Peyer's patch (tissue), 4 donors: ENCODE results near the gene IRX5. TPM values are rescaled to one million over a fixed set of nuclear protein-coding genes. Genes with fewer than 3 reads are reported as not detected.

ENCODE experiments used
- DNase-seq, 3 donors: peaks; one replicate each; pipeline ENCODE4 v3.0.0-alpha.2; 2017 to 2019
- H3K27ac ChIP-seq, 4 donors: fragments of 200-600 bp; sonication (generic); one replicate each; pipeline ENCODE4 v1.5.1; 2016 to 2019
- H3K27me3 ChIP-seq, 2 donors: fragments of 200-600 bp; sonication (generic); one replicate each; pipeline ENCODE4 v1.5.1; 2019
- H3K36me3 ChIP-seq, 3 donors: fragments of 200-600 bp; sonication (generic); one replicate each; pipeline ENCODE4 v1.5.1; 2016 to 2019
- H3K4me1 ChIP-seq, 4 donors: fragments of 200-600 bp; sonication (generic); one replicate each; pipeline ENCODE4 v1.5.1; 2016 to 2019
- H3K4me3 ChIP-seq, 4 donors: fragments of 200-600 bp; sonication (generic); 1 replicate in 3 of 4; 2 replicates in 1 of 4; pipeline ENCODE4 v1.5.1; 2016 to 2019; ENCODE audit warnings: mild to moderate bottlenecking in 1 of 4
- H3K9me3 ChIP-seq, 4 donors: fragments of 200-600 bp; sonication (generic); one replicate each; pipeline ENCODE4 v1.5.1; 2016 to 2019; ENCODE audit warnings: mild to moderate bottlenecking in 1 of 4
- CTCF ChIP-seq, 6 experiments: fragments of 450-650 bp in 4 of 6; fragments of 200-600 bp in 2 of 6; sonication (generic) in 1 of 6; IDR thresholded peaks; one replicate each; pipeline ENCODE4 v1.5.1; 2017 to 2019; ENCODE audit warnings: antibody characterized with exemption in 6 of 6, mild to moderate bottlenecking in 3 of 6, moderate library complexity in 1 of 6
- POLR2A ChIP-seq, 2 donors: fragments of 450-650 bp; IDR thresholded peaks; one replicate each; pipeline ENCODE4 v1.5.1; 2017; ENCODE audit warnings: antibody characterized with exemption in 2 of 2, mild to moderate bottlenecking in 2 of 2, moderate library complexity in 2 of 2
- total RNA-seq, 4 donors: library from RNA; depleted of rRNA; stranded (reverse); fragments of >200 nt; gene quantifications; one replicate each; pipeline ENCODE4 v1.1.0, GENCODE V29; 2016

Gene IRX5
- total RNA-seq, 4 donors from 2014 or later = not detected

- TF ChIP-seq CTCF (IDR thresholded peaks at IDR 0.05) (no peak), POLR2A (IDR thresholded peaks at IDR 0.05) (no peak)
- Histone ChIP-seq H3K4me1 (no peaks in the 10 kb centered on the region), H3K4me3 (no peak overlapping the region), H3K27ac (no peak overlapping the region), H3K9me3 (no peaks in the 10 kb centered on the region), H3K27me3 (peaks cover 0 to 13% of the 10 kb centered on the region in 2 donors), H3K36me3 (no peaks in the 10 kb centered on the region)
- no peak for DNase-seq
Observed at GRCh38 chr16:54944002-54944401, 13.3 kb downstream of the IRX5 start.

GRCh38 chr16:54945063-54945462 is 14.4 kb downstream of the IRX5 start:
- peaks cover 0 to 3% of the 10 kb centered on the region in 2 donors for H3K27me3 ChIP-seq
- H3K36me3 ChIP-seq = no peaks in the 10 kb centered on the region
- H3K4me1 ChIP-seq = no peaks in the 10 kb centered on the region
- TF ChIP-seq POLR2A (IDR thresholded peaks at IDR 0.05) (no peak), CTCF (IDR thresholded peaks at IDR 0.05) (no peak)
- H3K27ac ChIP-seq = no peak overlapping the region
- no peaks in the 10 kb centered on the region for H3K9me3 ChIP-seq
- H3K4me3 ChIP-seq = no peak overlapping the region
- no peak for DNase-seq

- Histone ChIP-seq H3K4me3 (no peak overlapping the region), H3K27me3 (no peaks in the 10 kb centered on the region), H3K4me1 (no peaks in the 10 kb centered on the region), H3K27ac (no peak overlapping the region), H3K36me3 (no peaks in the 10 kb centered on the region), H3K9me3 (no peaks in the 10 kb centered on the region)
- TF ChIP-seq CTCF (IDR thresholded peaks at IDR 0.05) = no peak
- TF ChIP-seq POLR2A (IDR thresholded peaks at IDR 0.05) = no peak
- no peak for DNase-seq
Observed at GRCh38 chr16:54946909-54947308, 16.2 kb downstream of the IRX5 start.

GRCh38 chr16:54947616-54948015 is 17.0 kb downstream of the IRX5 start:
- Histone ChIP-seq H3K4me1 (no peaks in the 10 kb centered on the region), H3K36me3 (no peaks in the 10 kb centered on the region), H3K4me3 (no peak overlapping the region), H3K27ac (no peak overlapping the region), H3K27me3 (no peaks in the 10 kb centered on the region), H3K9me3 (no peaks in the 10 kb centered on the region)
- DNase-seq = no peak
- TF ChIP-seq POLR2A (IDR thresholded peaks at IDR 0.05) (no peak), CTCF (IDR thresholded peaks at IDR 0.05) (no peak)

- TF ChIP-seq CTCF (IDR thresholded peaks at IDR 0.05) (no peak), POLR2A (IDR thresholded peaks at IDR 0.05) (no peak)
- H3K9me3 ChIP-seq = no peaks in the 10 kb centered on the region
- H3K4me3 ChIP-seq = no peak overlapping the region
- H3K27me3 ChIP-seq = no peaks in the 10 kb centered on the region
- H3K27ac ChIP-seq = no peak overlapping the region
- H3K4me1 ChIP-seq = no peaks in the 10 kb centered on the region
- no peak for DNase-seq
- no peaks in the 10 kb centered on the region for H3K36me3 ChIP-seq
Observed at GRCh38 chr16:54952195-54952594, 21.5 kb downstream of the IRX5 start.

- Histone ChIP-seq H3K27ac (no peak overlapping the region), H3K4me3 (no peak overlapping the region), H3K4me1 (no peaks in the 10 kb centered on the region), H3K27me3 (no peaks in the 10 kb centered on the region), H3K9me3 (no peaks in the 10 kb centered on the region), H3K36me3 (no peaks in the 10 kb centered on the region)
- no peak for DNase-seq
- TF ChIP-seq POLR2A (IDR thresholded peaks at IDR 0.05) = no peak
- TF ChIP-seq CTCF (IDR thresholded peaks at IDR 0.05) = no peak
Observed at GRCh38 chr16:54953461-54953860, 22.8 kb downstream of the IRX5 start.
